Effector CD8-positive, alpha-beta T cell (primary cell): ENCODE data around the gene DNM2.
"Not testable (repeated sequence)": the region's sequence is repeated elsewhere in the genome, so short reads cannot be mapped to it uniquely, and the experiment has no call there.

Experiments
- DNase-seq: peaks from one replicate; lab custom pipeline; 2025; lab: John Stamatoyannopoulos, UW

Gene DNM2

GRCh38 chr19:10724573-10725071 is 6.7 kb downstream of the DNM2 start:
- no peak for DNase-seq

GRCh38 chr19:10725415-10725814 is 7.5 kb downstream of the DNM2 start:
- DNase-seq, result no peak

- DNase-seq, result no peak
Observed at GRCh38 chr19:10726268-10726667, 8.4 kb downstream of the DNM2 start.

GRCh38 chr19:10727685-10728201 is 9.9 kb downstream of the DNM2 start:
- DNase-seq, result no peak

- no peak for DNase-seq
Observed at GRCh38 chr19:10729411-10729810, 11.5 kb downstream of the DNM2 start.

- no peak for DNase-seq
Observed at GRCh38 chr19:10730932-10731331, 13.1 kb downstream of the DNM2 start.

GRCh38 chr19:10735741-10736140 is 17.9 kb downstream of the DNM2 start:
- no peak for DNase-seq

GRCh38 chr19:10736189-10736588 is 18.3 kb downstream of the DNM2 start:
- DNase-seq, result no peak

GRCh38 chr19:10736916-10737551 is 19.2 kb downstream of the DNM2 start:
- no peak for DNase-seq

- DNase-seq, result no peak
Observed at GRCh38 chr19:10737722-10738121, 19.8 kb downstream of the DNM2 start.

- DNase-seq, result no peak
Observed at GRCh38 chr19:10740798-10741197, 22.9 kb downstream of the DNM2 start.

- DNase-seq, result no peak
Observed at GRCh38 chr19:10742476-10742875, 24.6 kb downstream of the DNM2 start.

GRCh38 chr19:10744253-10744798 is 26.4 kb downstream of the DNM2 start:
- DNase-seq, result no peak

- no peak for DNase-seq
Observed at GRCh38 chr19:10744801-10745293, 27.0 kb downstream of the DNM2 start.

GRCh38 chr19:10746437-10746836 is 28.6 kb downstream of the DNM2 start:
- DNase-seq, result not testable (repeated sequence)

GRCh38 chr19:10747271-10747670 is 29.4 kb downstream of the DNM2 start:
- DNase-seq, result no peak

- no peak for DNase-seq
Observed at GRCh38 chr19:10747674-10748073, 29.8 kb downstream of the DNM2 start.

- DNase-seq, result no peak
Observed at GRCh38 chr19:10748195-10748926, 30.5 kb downstream of the DNM2 start.

GRCh38 chr19:10748927-10749434 is 31.1 kb downstream of the DNM2 start:
- DNase-seq, result no peak

GRCh38 chr19:10749435-10750384 is 31.8 kb downstream of the DNM2 start:
- DNase-seq, result no peak
